GM12873 (cell line): ENCODE results near the gene TIMM17B.
A peak's percentile ranks its signal among the peaks of the same experiment; 100 is the strongest.

ENCODE experiments used
- CTCF ChIP-seq: IDR thresholded peaks from 2 replicates; pipeline ENCODE4 v1.5.1; 2012; ENCODE audit warnings: low read depth, mild to moderate bottlenecking, moderate library complexity, low read length, control low read depth; ENCODE audit not compliant: insufficient read depth; ENCODE audit errors: missing control alignments

The TIMM17B gene

GRCh38 chrX:48897625-48898306 lies at the start of gene TIMM17B, which contains the start of gene PQBP1:
Gene TIMM17B, minus strand, starts transcription at chrX:48897768. Its CDS starts 19 bp downstream, at chrX:48897749.
Gene PQBP1, plus strand, starts transcription at chrX:48897930. Its CDS starts 580 bp downstream, at chrX:48898510.
- no peak for TF ChIP-seq CTCF

- TF ChIP-seq CTCF = peak; percentile 81
Observed at GRCh38 chrX:48945517-48946348, 48.2 kb upstream of the TIMM17B start.

GRCh38 chrX:48942895-48943294 lies 45.3 kb upstream of the TIMM17B start:
- TF ChIP-seq CTCF = no peak

- no peak for TF ChIP-seq CTCF
Observed at GRCh38 chrX:48940404-48940955, 42.9 kb upstream of the TIMM17B start.

GRCh38 chrX:48939524-48940228 lies 42.1 kb upstream of the TIMM17B start:
- no peak for TF ChIP-seq CTCF

GRCh38 chrX:48938721-48939425 lies 41.3 kb upstream of the TIMM17B start:
- no peak for TF ChIP-seq CTCF
